C4-2B (cell line): ENCODE results near the gene PSME4.

Experiments
- H3K27ac ChIP-seq: fragments of 450-650 bp; 2 replicates; pipeline ENCODE4 v1.5.1; 2017
- ZFX ChIP-seq: fragments of 450-650 bp; IDR thresholded peaks from 2 replicates; pipeline ENCODE4 v1.6.1; 2017
- TF ChIP-seq, protein P1 (sequence below): fragments of 450-650 bp; conservative IDR thresholded peaks from 2 replicates; pipeline ENCODE4 v1.5.1; 2017; ENCODE audit warnings: mild to moderate bottlenecking

PSME4 gene

DNA sequence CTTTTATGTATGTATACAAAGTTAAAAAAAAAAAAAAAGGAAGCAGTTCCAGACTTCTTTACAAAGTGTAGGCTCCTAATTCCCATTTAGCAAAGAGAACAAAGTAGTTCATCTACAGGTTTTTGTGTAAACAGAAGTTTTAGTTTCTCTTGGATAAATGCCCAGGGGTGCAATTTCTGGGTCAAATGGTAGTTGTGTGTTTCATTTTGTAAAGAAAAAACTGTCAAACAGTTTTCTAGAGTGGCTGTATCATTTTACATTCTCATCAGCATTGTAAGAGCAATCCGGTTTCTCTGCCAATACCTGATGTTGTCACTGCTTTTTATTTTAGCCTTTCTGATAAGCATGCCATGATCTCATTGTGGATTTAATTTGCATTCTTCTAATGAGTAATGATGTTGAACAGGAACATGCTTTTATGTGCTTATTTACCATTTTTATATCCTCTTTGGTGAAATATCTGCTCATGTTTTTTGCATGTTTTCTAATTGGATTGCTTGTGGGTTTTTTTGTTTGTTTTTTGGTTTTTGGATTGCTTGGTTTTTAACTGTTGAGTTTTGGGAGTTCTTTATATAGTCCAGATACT is 16.6 kb upstream of the PSME4 start:
- no peak overlapping the region for H3K27ac ChIP-seq
- no peak for TF ChIP-seq ZFX
- TF ChIP-seq, protein P1, sequence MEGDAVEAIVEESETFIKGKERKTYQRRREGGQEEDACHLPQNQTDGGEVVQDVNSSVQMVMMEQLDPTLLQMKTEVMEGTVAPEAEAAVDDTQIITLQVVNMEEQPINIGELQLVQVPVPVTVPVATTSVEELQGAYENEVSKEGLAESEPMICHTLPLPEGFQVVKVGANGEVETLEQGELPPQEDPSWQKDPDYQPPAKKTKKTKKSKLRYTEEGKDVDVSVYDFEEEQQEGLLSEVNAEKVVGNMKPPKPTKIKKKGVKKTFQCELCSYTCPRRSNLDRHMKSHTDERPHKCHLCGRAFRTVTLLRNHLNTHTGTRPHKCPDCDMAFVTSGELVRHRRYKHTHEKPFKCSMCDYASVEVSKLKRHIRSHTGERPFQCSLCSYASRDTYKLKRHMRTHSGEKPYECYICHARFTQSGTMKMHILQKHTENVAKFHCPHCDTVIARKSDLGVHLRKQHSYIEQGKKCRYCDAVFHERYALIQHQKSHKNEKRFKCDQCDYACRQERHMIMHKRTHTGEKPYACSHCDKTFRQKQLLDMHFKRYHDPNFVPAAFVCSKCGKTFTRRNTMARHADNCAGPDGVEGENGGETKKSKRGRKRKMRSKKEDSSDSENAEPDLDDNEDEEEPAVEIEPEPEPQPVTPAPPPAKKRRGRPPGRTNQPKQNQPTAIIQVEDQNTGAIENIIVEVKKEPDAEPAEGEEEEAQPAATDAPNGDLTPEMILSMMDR = no peak

DNA sequence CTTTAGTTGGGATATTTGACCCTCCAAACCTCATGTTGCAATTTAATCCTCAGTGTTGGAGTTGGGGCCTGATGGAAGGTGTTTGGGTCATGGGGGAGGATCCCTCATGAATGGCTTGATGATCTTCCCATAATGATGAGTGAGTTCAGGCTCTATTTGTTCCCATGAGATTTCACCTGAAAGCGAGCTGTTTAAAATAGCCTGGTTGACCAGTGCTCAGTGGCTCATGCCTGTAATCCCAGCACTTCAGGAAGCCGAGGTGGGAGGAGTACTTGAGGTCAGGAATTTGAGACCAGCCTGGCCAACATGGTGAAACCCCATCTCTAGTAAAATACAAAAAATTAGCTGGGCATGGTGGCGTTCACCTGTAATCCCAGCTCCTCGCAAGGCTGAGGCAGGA is 14.9 kb upstream of the PSME4 start:
- no peak for TF ChIP-seq ZFX
- TF ChIP-seq, protein P1 = no peak
- no peak overlapping the region for H3K27ac ChIP-seq

DNA sequence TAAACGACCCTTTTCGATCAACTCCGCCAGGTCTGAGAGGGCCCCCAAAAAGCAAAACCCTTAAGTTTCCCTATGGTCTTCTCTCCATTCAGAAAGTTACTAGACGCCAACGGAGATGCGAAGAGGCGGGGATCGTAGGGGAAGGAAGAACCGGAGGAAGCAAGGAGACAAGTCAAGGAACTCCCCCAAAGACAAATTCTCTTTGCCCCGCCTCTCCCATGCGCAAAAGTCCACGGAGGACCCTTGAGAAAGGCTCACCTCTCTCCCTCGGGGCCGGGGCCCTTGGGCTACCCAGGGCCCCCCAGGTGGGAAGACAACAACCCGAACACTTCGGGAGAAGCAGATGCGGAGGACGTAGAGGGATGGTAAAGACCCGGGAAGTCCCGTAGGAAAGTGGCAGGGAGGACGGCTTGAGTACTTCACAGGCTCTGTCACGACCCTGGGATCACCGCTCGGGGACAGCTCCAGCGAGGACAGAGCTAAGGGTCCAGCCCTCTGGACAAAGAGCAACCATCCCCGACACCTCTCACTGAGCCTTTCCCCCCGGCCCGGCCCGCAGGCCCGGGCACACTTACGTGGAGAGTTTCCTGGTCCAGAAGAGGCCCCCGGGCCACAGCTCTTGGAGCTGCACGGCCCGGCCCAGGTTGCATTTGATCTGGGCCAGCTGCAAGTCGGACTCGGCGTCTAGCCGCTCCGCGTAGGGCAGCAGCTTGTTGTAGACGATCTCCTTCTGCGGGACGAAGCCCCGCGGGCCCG is 647 bp downstream of the PSME4 start:
- peak overlapping the region; percentile 96 for H3K27ac ChIP-seq
- 0 out of 2 replicates have a peak, but pooled peaks have one; percentile 22 for TF ChIP-seq ZFX
- TF ChIP-seq, protein P1 = no peak

DNA sequence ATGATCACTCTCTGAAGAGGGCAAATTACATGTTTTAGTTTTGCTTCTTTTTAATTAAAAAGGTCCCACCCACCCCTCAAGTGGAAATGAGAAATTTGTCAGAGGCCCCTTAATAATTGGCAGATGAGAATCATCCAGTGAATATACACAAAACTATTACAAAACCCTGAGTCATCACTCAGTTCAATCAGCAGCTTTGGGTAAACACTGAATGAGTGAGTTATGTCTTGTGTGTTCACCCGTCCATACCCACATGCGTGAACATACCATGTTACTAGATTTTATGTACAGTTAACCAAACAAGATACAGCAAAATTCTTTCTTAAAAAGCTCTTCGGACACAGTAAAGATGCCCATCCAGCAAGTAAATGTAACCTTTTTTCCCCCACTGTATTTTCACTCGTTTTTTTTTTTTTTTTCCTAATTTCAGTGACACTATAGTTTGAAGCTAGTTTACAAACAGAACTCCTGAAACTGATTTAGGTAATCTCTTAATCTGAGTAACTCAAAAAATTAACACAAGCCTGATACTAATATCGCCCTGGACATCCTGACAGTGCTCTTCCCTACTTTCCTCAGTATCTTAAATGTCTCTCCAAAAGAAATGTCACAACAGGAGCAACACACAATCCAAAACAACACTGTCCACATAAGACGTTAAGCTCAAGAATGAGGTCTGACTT is 1.4 kb downstream of the PSME4 start:
- peak overlapping the region; percentile 96 for H3K27ac ChIP-seq

DNA sequence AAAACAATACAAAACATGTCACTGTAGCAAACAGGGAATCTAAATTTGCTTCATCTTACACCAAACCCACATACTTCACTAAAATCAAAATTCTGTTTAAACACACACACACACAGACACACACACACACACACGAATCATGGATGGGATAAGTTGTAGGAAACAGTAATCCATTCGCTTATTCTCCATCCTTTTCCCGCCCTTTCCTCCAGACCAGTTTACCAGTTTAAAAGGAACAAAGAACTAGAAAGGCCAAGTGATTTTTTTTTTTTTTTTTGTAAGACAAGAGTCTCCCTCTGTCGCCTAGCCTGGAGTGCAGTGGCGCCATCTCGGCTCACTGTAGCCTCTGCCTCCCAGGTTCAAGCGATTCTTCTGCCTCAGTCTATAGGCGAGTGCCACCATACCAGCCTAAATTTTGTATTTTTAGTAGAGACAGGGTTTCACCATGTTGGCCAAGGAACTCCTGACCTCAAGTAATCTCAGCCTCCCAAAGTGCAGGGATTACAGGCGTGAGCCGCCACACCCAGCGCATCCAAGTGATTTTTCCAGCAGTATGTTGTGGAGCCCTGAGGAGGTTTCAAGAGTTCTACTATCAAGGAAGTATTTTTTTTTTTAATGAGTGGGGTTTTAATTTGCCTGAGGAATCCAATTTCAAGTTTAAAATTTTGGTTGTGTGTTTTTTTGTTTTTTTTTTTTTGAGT is 5.7 kb downstream of the PSME4 start:
- TF ChIP-seq ZFX = no peak
- TF ChIP-seq, protein P1 = no peak
- no peak overlapping the region; the same call in 1 of the 2 replicates for H3K27ac ChIP-seq

More for the DNA sequence above, 1.4 kb downstream of the PSME4 start:
- TF ChIP-seq, protein P1 = no peak
- no peak for TF ChIP-seq ZFX

DNA sequence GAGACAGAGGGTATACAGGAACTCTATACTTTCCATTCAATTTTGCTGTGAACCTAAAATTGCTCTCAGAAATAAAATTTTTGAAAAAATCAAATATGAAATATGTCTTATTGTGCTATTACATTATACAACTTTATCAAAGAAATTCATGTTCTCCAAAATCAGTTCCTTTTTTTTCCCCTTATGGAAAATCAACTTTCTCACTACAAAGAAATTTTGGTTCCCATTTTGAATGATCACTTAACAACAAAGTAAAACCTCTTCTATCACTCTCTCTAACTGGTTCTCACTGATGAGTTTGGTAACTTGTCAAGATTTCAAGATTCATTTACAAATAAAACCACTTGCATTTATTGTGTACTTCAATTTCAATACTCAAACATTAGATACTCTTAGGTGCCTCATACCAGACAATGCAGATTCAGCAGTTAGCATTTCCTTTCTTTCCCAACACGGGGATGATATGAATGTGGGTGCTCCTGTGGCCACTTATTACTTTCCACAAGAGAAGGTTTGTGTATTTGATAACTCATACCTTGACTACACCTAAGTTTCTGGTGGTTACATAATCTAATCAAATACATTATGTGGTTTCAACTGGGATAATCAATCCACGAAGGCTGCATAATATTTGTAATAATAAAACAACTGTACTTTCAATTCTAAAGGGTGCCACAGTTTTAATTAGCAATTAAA is 6.4 kb downstream of the PSME4 start:
- no peak overlapping the region for H3K27ac ChIP-seq
- TF ChIP-seq, protein P1 = no peak
- TF ChIP-seq ZFX = no peak

DNA sequence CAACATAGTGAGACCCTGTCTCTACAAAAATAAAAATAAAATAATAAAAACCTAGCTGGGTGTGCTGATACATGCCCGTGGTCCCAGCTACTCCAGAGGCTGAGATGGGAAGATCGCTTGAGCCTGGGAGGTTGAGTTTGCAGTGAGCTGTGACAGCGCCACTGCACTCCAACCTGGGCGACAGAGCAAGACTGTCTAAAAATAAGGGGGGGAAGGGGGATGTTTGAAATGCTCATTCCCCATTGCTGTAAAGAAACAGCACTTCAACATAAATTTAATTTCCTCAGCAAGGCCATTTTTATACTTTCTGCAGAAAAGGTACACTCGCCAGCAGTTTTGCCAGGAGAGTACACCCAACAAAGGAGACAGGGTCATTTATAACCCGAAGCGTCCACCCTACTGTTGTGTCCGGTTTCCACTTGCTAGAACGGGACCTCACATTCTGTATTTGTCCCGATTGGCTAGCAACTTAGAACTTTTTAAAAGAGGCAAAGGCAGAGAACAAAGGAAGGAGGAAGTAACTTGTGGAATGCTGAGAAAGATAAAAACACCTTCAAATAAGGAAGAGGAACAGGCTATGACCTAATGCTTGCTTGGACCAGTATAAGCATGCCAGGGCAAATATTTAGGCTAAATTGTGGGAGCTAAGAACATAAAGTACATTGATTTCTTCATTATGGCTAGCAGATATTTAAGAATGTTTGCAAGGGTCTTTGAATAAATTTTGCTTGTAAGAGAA is 9.1 kb downstream of the PSME4 start:
- peak overlapping the region; percentile 97 for H3K27ac ChIP-seq
